HG02798 (cell line): ENCODE results near the gene ANO9.
"Not testable (repeated sequence)": the region's sequence is repeated elsewhere in the genome, so short reads cannot be mapped to it uniquely, and the experiment has no call there.

ENCODE experiments used
- ATAC-seq: cut with Tn5 transposase; IDR thresholded peaks from one replicate; pipeline ENCODE4 v1.9.1; 2021; ENCODE audit warnings: mild to moderate bottlenecking; ENCODE audit not compliant: unreplicated experiment, poor library complexity

ANO9 gene

DNA sequence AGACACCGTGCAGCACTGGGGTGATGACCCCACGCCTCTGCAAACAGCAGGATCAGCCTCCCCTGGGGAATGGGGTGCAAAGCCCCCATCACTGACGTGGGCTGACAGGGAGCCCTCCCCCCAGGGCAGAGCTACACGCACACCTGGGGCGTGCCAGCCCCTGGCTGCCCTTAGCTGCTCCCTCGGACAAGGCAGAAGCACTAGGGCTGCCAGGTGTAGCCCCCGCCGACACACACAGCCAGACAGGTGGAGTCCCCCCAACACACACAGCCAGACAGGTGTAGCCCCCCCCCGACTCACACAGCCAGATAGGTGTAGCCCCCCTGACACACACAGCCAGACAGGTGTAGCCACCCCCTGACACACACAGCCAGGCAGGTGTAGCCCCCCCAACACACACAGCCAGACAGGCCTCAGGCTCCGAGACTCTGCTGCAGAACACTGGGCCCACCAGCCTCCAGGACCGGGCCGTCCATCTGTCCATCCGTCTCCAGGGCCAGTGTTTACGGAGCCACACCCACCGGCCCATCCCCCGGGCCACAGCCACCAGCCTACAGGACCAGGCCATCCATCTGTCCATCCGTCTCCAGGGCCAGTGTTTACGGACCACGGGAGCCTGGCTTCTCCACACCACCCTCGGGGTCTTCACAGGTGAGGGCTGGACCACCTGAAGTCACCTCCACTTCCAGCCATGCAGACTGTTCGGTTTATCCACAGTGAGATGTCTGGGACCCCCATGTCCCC, 3.5 kb downstream of the ANO9 start:
- no peak for ATAC-seq

DNA sequence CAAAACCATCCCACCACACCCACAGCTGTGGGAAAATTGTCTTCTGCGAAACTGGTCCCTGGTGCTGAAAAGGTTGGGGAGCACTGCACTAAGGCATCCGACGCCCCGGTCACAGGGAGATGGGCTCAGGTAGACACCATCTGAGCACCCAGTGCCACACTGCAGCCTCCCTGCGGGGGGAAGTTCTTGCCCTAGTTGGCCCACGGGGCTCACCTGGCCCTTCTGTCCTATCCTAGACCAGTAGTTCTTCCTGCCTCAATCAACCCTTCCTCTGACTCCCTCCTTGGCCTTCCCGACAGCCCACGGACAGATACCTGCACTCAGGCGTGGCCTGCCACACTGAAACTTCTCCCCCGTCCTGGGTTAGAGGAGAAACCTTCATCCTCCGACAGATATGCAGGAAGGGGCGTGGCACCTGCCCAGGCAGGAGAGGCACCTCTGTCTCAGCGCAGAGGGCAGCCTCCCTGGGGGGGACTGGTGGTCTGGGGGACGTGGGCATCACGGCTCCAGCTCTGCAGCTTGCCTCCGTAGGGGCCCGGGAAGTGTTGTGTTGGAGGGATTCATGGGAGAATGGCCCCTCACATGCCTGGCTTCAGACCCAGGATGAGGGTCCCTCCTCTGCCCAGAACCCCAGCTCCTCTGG, 4.5 kb downstream of the ANO9 start:
- no peak for ATAC-seq

GRCh38 chr11:434999-435740, 6.6 kb downstream of the ANO9 start:
- ATAC-seq, result not testable (repeated sequence)

DNA sequence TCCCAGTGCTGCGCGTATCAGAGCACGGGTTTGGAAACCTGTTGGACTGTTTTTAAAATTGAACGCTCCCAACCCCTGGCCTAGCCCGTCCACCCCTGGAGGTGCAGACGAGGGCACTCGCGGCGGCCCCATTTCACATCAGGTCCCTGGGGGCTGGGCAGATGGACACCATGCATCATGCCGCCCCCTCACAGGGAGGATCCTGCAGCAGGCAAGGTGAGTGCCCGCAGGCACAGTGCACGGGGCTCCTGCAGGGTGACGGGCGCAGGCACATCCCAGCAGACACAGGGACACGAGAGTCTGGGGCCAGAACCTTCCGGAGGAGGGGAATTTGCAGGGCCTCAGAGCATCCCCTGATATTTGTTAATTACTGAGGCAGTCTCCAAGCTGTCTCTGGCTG, 7.3 kb downstream of the ANO9 start:
- no peak for ATAC-seq

DNA sequence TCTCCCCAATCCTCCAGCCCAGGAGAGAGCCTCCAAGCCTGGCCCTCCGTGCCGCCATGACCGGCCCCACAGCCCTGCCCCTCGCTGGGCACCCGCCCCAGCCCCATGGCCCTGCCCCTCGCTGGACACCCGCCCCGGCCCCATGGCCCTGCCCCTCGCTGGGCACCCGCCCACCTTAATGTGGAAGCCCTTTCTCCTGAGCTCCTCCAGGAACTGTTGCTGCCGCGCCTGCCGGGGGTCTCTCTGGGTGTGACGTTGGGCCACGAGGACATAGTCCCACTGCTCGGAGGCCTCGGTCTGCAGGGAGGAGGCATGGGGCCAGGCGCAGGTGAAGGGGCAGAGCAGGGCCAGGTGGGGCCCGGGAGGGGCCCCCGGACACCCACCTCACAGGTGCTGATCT, 8.2 kb downstream of the ANO9 start:
- ATAC-seq, result no peak

DNA sequence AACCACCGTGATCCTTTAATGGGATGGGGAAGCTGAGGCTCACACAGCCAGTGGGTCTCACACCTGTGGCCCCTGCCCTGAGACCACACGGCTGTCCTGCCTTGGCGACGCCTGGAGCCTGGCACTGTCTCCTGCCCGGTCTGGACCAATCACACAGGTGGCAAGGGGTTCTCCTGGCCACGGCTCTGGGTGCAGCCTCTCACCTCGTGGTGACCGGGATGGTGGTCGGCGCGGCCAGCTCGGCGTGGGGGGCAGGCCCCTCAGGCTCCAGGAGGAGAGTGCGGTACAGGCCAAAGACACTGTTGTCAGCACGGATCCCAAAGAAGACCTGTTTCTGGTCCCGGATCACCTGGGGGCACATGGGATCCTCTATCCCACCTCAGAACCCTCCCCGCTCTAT, 8.7 kb downstream of the ANO9 start:
- no peak for ATAC-seq

- no peak for ATAC-seq
Measured at GRCh38 chr11:432501-433100, 9.2 kb downstream of the ANO9 start.

DNA sequence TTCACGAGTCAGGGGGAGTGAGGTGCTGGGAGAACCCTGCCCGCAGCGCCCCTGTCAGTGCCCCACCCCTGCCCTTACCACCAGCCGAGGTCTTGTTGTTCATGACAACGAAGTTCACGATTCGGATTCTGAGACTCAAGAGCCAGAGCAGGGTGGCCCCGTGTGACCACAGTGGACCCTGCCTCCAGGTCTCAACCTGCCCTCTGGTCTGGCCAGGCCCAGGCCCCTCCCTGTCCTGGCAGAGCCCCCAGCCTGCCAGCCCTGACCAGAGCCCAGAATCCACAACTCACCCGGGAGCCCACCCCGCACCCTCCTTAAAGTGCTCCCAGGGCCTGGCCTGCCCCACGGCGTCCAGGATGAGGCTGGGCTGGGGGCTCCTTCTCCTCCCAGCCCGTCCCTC, 9.9 kb downstream of the ANO9 start:
- ATAC-seq, result no peak

GRCh38 chr11:429931-430456, 11.8 kb downstream of the ANO9 start:
- no peak for ATAC-seq

DNA sequence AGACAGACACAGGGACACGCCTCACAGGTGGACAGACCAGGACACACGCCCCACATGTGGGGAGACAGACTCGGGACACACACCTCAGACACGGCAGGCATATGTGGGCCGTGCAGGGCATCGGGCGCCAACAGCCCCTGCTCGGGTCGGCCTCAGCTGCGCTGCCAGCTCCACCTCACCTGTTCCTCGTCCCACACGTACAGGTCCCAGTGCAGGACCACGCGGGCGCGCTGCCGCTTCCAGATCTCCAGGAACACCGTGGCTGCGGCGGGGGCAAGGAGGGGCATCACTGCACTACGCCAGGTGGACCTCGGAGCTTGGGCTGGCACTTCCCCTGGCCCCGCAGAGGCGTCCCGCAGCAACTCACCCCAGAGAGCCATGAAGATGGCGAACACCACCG, 12.4 kb downstream of the ANO9 start:
- ATAC-seq, result no peak

DNA sequence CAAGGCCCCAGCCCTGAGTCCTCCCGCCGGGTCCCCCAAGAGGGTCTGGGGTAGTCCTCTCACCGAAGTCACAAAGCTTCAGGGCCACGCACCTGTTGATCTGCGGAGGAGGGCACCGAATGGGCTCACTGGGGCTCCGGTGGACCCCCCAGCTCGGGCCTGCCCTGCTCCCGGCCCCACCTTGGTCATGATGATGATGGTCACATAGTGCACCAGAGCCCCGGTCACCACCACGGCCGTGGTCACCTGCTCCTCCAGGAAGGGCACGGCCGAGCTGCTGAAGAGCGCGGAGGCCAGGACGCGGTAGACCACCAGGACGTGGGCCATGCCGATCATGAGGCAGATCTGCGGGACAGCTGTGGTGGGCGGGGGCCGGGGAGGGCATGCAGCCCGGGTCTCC, 13.5 kb downstream of the ANO9 start:
- no peak for ATAC-seq

- ATAC-seq, result no peak
Measured at GRCh38 chr11:426851-427250, 15.0 kb downstream of the ANO9 start.

DNA sequence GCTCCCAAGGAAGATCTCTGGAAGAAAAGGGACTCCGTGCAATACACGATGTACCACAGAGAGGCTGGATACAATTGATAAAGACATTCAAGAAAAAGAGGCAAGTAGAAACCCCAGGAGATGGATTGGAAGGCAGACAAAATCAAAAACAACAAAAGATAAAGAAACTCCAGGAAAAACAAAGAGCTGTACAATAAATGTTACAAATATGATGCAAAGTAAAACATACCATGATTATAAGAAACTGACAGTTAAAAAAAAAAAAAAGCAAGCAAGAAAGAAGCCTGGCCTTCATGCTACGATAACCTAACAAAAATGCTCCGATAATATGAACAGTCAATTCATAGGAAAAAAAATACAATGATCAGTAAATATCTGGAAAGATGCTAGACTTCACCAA, 16.5 kb downstream of the ANO9 start:
- no peak for ATAC-seq

GRCh38 chr11:424766-425165, 17.0 kb downstream of the ANO9 start:
- not testable (repeated sequence) for ATAC-seq

DNA sequence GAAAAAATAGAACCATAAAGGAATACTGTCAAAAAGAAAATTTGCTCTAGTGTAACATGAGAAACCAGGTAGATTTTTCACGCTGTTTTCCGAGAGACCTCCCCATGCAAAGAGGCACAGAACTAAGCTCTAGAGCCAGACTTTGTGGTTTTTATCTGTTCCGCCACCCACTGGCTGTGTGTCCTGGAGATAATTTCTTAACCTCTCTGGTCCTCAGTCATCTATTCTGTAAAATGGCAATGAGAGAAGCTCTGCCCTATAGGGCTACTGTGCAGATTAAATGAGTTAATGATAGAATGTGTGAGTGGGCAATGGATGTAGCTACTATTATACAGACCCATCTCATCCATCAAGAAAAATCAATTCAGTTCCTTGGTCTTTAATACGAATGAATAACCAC, 17.6 kb downstream of the ANO9 start:
- no peak for ATAC-seq

DNA sequence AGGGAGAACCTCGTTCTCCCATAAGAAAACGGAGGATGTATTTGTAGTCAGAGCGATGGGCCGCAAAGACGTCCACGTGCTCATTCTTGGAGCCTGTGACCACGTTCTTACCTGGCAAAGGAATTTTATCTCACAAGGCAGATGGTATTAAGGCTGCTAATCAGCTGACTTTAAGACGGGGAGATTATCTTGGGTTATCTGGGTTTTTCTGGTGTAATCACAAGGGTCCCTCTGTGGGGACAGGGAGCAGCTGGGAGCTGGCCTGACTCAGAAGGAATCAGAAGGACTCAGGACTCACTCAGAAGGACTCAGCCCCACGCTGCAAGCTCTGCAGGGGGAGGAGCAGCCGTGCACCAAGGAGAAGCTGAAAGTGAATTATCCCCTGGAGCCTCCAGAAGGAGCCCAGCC, 19.6 kb downstream of the ANO9 start:
- ATAC-seq, result no peak

- no peak for ATAC-seq
Measured at GRCh38 chr11:420911-421321, 20.9 kb downstream of the ANO9 start.

DNA sequence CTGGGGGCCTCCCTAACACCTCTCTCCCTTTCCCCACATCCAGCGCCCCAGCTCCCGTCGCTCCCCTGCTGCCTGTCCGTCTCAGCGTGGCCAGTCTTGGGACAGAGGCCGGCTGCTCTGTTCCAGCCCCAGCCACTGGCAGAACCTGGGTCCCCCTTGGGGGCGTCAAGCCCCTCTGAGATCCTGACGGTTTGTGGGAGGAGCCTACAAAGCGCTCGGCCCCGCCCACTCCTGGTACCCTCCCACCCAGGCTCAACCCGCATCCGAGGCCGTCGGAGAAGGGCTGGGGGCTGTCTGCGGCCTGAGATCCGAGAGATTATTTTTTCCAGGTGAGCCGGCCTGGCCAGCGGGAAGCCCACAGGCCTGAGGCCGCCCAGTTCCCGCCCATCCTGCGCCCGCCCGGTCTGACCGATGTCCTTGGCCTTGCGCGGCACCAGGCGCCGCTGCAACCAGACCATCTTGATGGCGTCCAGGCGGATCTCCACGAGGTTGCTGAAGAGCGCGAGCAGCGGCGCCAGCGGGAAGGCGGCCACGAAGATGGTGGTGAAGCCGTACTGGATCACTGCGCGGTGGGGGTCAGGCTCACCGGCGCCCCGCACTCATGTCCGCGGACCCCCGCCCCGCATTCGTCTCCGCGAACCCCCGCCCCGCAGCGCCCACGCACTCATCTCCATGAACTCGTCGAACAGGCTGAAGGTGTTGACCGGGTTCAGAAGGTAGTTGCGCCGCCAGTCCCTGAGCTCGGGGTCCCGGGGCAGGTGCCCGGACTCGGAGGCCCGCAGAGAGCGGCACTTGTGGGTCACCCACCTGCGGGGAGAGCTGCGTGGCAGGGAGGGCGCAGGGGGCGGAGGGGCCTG, 21.5 kb downstream of the ANO9 start:
- no peak for ATAC-seq

GRCh38 chr11:419248-420005, 22.4 kb downstream of the ANO9 start:
- ATAC-seq, result no peak
